HCT116 (cell line): ENCODE data around the gene TMEM35B. TPM values are rescaled to one million over a fixed set of nuclear protein-coding genes. Genes with fewer than 3 reads are reported as not detected.

ENCODE experiments used
- ATAC-seq: fragments of 200-7000 bp; cut with Tn5 transposase; 2 replicates; pipeline ENCODE4 v1.9.1; 2020; ENCODE audit warnings: mild to moderate bottlenecking, moderate library complexity
- BruUV-seq: library from RNA; stranded (reverse); fragments of 400-500 nt; replicated peaks from 2 replicates; lab custom pipeline; 2021; lab: Mats Ljungman, UMichigan
- CTCF ChIA-PET: fragments of 300-600 bp; sonication (Branson Sonifier 250); formaldehyde crosslinking; loops from one replicate; lab custom pipeline; 2021; ENCODE audit warnings: antibody characterized with exemption; lab: Charles Lee
- POLR2A ChIA-PET: fragments of 300-600, 350-600 bp; sonication (Branson Sonifier 250); formaldehyde crosslinking; loops from one replicate; lab custom pipeline; 2021; ENCODE audit warnings: antibody characterized with exemption; lab: Charles Lee
- RAD21 ChIA-PET, 2 experiments: fragments of 300-600 bp; sonication (Branson Sonifier 250); formaldehyde crosslinking; loops; one replicate each; lab custom pipeline; 2023; ENCODE audit warnings: low total read pairs in 2 of 2; ENCODE audit not compliant: uncharacterized antibody in 2 of 2, unreplicated experiment in 2 of 2, low non-redundant PET in 1 of 2; lab: Charles Lee
- DNase-seq: peaks from one replicate; pipeline ENCODE4 v3.0.0-alpha.2; 2010; ENCODE audit warnings: low read depth, low spot score
- H2AFZ ChIP-seq: fragments of 200-600 bp; shearing (Covaris generic), sonication (generic); 2 replicates; pipeline ENCODE4 v1.6.1; 2017; ENCODE audit warnings: low read depth, mixed run types, mixed read lengths, antibody characterized with exemption, low read length; ENCODE audit not compliant: poor library complexity, severe bottlenecking
- H3K27ac ChIP-seq: 2 replicates; pipeline ENCODE4 v1.5.1; 2012; ENCODE audit warnings: low read depth, low read length
- H3K27me3 ChIP-seq: fragments of 200-600 bp; sonication (generic); 2 replicates; pipeline ENCODE4 v1.6.1; 2016; ENCODE audit warnings: mixed run types, low read length, mixed read lengths; ENCODE audit not compliant: insufficient read depth
- H3K36me3 ChIP-seq, 2 experiments: fragments of 200-500 bp in 1 of 2; fragments of 200-600 bp in 1 of 2; sonication (Bioruptor generic) in 1 of 2; sonication (generic) in 1 of 2; 2 replicates each; pipeline versions ENCODE4 v1.5.1 to v1.6.1; 2014 to 2016; ENCODE audit warnings: low read length in 2 of 2, inconsistent platforms in 1 of 2, mixed read lengths in 1 of 2, mixed run types in 1 of 2; ENCODE audit not compliant: insufficient read depth in 2 of 2, control insufficient read depth in 1 of 2
- H3K4me1 ChIP-seq, 2 experiments: fragments of 200-600 bp in 1 of 2; sonication (generic) in 1 of 2; 2 replicates each; pipeline versions ENCODE4 v1.5.1 to v1.6.1; 2012 to 2017; ENCODE audit warnings: low read length in 2 of 2, inconsistent platforms in 1 of 2, mild to moderate bottlenecking in 1 of 2, mixed read lengths in 1 of 2, mixed run types in 1 of 2, moderate library complexity in 1 of 2; ENCODE audit not compliant: insufficient read depth in 2 of 2, control insufficient read depth in 1 of 2
- H3K4me2 ChIP-seq: fragments of 200-600 bp; sonication (generic); 2 replicates; pipeline ENCODE4 v1.6.1; 2017; ENCODE audit warnings: mixed run types, low read length, mixed read lengths
- H3K4me3 ChIP-seq, 2 experiments: fragments of 200-600 bp in 1 of 2; sonication (generic) in 1 of 2; replicated peaks in 1 of 2; 2 replicates each; pipeline ENCODE4 v1.5.1; 2011 to 2016; ENCODE audit warnings: low read length in 2 of 2, control low read depth in 1 of 2, low read depth in 1 of 2, mild to moderate bottlenecking in 1 of 2, mixed read lengths in 1 of 2, mixed run types in 1 of 2
- H3K79me2 ChIP-seq: fragments of 200-600 bp; sonication (generic); 2 replicates; pipeline ENCODE4 v1.6.1; 2017; ENCODE audit warnings: mild to moderate bottlenecking, mixed run types, low read length, moderate library complexity, mixed read lengths; ENCODE audit not compliant: insufficient read depth
- H3K9ac ChIP-seq: fragments of 200-600 bp; sonication (generic); 2 replicates; pipeline ENCODE4 v1.6.1; 2016; ENCODE audit warnings: low read length, mixed read lengths
- H3K9me2 ChIP-seq: fragments of 200-600 bp; sonication (generic), shearing (Covaris generic); 2 replicates; pipeline ENCODE4 v1.6.1; 2017; ENCODE audit warnings: mixed run types, mild to moderate bottlenecking, moderate library complexity; ENCODE audit not compliant: insufficient read depth
- H3K9me3 ChIP-seq, 2 experiments: fragments of 200-500 bp in 1 of 2; fragments of 200-600 bp in 1 of 2; sonication (Bioruptor generic) in 1 of 2; sonication (generic) in 1 of 2; 2 replicates each; pipeline ENCODE4 v1.6.1; 2014 to 2017; ENCODE audit warnings: low read length in 2 of 2, mixed read lengths in 2 of 2, inconsistent platforms in 1 of 2, low read depth in 1 of 2, mild to moderate bottlenecking in 1 of 2, mixed run types in 1 of 2, moderate library complexity in 1 of 2; ENCODE audit not compliant: control insufficient read depth in 1 of 2, insufficient read depth in 1 of 2
- H4K20me1 ChIP-seq: fragments of 200-600 bp; sonication (generic), shearing (Covaris generic); 2 replicates; pipeline ENCODE4 v1.6.1; 2017; ENCODE audit warnings: mixed run types, mild to moderate bottlenecking, moderate library complexity; ENCODE audit not compliant: insufficient read depth
- CBX3 ChIP-seq: IDR thresholded peaks from 2 replicates; pipeline ENCODE4 v1.6.1; 2012; ENCODE audit warnings: low read depth
- CTCF ChIP-seq, 3 experiments: fragments of 200-600 bp in 1 of 3; sonication (generic) in 1 of 3; IDR thresholded peaks in 2 of 3; conservative IDR thresholded peaks in 1 of 3; 2 replicates each; pipeline ENCODE4 v1.5.1; 2012 to 2017; ENCODE audit warnings: low read depth in 2 of 3, low read length in 2 of 3, antibody characterized with exemption in 1 of 3, borderline replicate concordance in 1 of 3, control low read depth in 1 of 3, mild to moderate bottlenecking in 1 of 3, mixed read lengths in 1 of 3, mixed run types in 1 of 3, moderate library complexity in 1 of 3; ENCODE audit not compliant: insufficient read depth in 1 of 3
- EZH2 ChIP-seq: fragments of 200-600 bp; sonication (generic); IDR thresholded peaks from 2 replicates; pipeline ENCODE4 v1.6.1; 2017; ENCODE audit warnings: antibody characterized with exemption, mixed run types
- EZH2phosphoT487 ChIP-seq: fragments of 200-600 bp; IDR thresholded peaks from 2 replicates; pipeline ENCODE4 v1.6.1; 2018; ENCODE audit warnings: antibody characterized with exemption, borderline replicate concordance
- JUND ChIP-seq: IDR thresholded peaks from 2 replicates; pipeline ENCODE4 v1.6.1; 2012
- POLR2AphosphoS5 ChIP-seq: IDR thresholded peaks from 2 replicates; pipeline ENCODE4 v1.6.1; 2011; ENCODE audit warnings: mild to moderate bottlenecking, low read depth, low read length, moderate library complexity
- RAD21 ChIP-seq: IDR thresholded peaks from 2 replicates; pipeline ENCODE4 v1.6.1; 2012; ENCODE audit warnings: low read depth, mild to moderate bottlenecking
- SP1 ChIP-seq: IDR thresholded peaks from 2 replicates; pipeline ENCODE4 v1.6.1; 2012; ENCODE audit warnings: low read depth
- intact Hi-C: fragments of 100-400 bp; cut with micrococcal nuclease; formaldehyde crosslinking; loops from 2 replicates; pipeline ENCODE4 v1.10.0; 2022
- total RNA-seq: library from RNA; stranded (reverse); gene quantifications from one replicate; pipeline ENCODE4 v1.2.1, GENCODE V29; 2021; ENCODE audit not compliant: unreplicated experiment
- TF ChIP-seq, protein P1 (sequence below): IDR thresholded peaks from 2 replicates; pipeline ENCODE4 v1.6.1; 2012; ENCODE audit warnings: low read depth
- TF ChIP-seq, protein P2 (sequence below): IDR thresholded peaks from 2 replicates; pipeline ENCODE4 v1.6.1; 2011; ENCODE audit warnings: mild to moderate bottlenecking, low read length, moderate library complexity; ENCODE audit not compliant: insufficient replicate concordance; ENCODE audit errors: extremely low read depth

The TMEM35B gene
- total RNA-seq, 1 experiment from 2014 or later: 14.6 TPM

- TF ChIP-seq CTCF (IDR thresholded peaks at IDR 0.05 in 2 of 3, conservative IDR thresholded peaks at IDR 0.05 in 1 of 3; ENCODE audit: borderline replicate concordance in 1 of 3, insufficient read depth in 1 of 3, low read depth in 2 of 3, low read length in 2 of 3) (no peak), CBX3 (no peak), SP1 (no peak), EZH2 (no peak), POLR2AphosphoS5 (no peak)
- TF ChIP-seq, protein P1, sequence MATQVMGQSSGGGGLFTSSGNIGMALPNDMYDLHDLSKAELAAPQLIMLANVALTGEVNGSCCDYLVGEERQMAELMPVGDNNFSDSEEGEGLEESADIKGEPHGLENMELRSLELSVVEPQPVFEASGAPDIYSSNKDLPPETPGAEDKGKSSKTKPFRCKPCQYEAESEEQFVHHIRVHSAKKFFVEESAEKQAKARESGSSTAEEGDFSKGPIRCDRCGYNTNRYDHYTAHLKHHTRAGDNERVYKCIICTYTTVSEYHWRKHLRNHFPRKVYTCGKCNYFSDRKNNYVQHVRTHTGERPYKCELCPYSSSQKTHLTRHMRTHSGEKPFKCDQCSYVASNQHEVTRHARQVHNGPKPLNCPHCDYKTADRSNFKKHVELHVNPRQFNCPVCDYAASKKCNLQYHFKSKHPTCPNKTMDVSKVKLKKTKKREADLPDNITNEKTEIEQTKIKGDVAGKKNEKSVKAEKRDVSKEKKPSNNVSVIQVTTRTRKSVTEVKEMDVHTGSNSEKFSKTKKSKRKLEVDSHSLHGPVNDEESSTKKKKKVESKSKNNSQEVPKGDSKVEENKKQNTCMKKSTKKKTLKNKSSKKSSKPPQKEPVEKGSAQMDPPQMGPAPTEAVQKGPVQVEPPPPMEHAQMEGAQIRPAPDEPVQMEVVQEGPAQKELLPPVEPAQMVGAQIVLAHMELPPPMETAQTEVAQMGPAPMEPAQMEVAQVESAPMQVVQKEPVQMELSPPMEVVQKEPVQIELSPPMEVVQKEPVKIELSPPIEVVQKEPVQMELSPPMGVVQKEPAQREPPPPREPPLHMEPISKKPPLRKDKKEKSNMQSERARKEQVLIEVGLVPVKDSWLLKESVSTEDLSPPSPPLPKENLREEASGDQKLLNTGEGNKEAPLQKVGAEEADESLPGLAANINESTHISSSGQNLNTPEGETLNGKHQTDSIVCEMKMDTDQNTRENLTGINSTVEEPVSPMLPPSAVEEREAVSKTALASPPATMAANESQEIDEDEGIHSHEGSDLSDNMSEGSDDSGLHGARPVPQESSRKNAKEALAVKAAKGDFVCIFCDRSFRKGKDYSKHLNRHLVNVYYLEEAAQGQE: no peak
Measured at GRCh38 chr1:34994878-34995277, 9.7 kb upstream of the TMEM35B start (continued).

- Histone ChIP-seq H2AFZ (no peak overlapping the region), H4K20me1 (no peaks in the 10 kb centered on the region), H3K9me2 (no peaks in the 10 kb centered on the region), H3K27ac (no peak overlapping the region), H3K9ac (no peak overlapping the region), H3K4me2 (no peak overlapping the region), H3K79me2 (no peaks in the 10 kb centered on the region; the same call in 1 of the 2 replicates), H3K4me3 (no peak overlapping the region), H3K36me3 (peaks cover 0 to 3% of the 10 kb centered on the region in 2 experiments; a peak in 1 of 4 replicates), H3K9me3 (no peaks in the 10 kb centered on the region), H3K4me1 (peaks cover 11 to 12% of the 10 kb centered on the region in 2 experiments; a peak in 3 of 4 replicates), H3K27me3 (no peaks in the 10 kb centered on the region)
- ChIA-PET CTCF (no interaction called here), POLR2A (no interaction called here), RAD21 (no interaction called here)
- no TSS peak for BruUV-seq
- no peak for ATAC-seq
- no peak for DNase-seq
- TF ChIP-seq, protein P1: no peak
- TF ChIP-seq EZH2phosphoT487: no peak
- TF ChIP-seq, protein P2, sequence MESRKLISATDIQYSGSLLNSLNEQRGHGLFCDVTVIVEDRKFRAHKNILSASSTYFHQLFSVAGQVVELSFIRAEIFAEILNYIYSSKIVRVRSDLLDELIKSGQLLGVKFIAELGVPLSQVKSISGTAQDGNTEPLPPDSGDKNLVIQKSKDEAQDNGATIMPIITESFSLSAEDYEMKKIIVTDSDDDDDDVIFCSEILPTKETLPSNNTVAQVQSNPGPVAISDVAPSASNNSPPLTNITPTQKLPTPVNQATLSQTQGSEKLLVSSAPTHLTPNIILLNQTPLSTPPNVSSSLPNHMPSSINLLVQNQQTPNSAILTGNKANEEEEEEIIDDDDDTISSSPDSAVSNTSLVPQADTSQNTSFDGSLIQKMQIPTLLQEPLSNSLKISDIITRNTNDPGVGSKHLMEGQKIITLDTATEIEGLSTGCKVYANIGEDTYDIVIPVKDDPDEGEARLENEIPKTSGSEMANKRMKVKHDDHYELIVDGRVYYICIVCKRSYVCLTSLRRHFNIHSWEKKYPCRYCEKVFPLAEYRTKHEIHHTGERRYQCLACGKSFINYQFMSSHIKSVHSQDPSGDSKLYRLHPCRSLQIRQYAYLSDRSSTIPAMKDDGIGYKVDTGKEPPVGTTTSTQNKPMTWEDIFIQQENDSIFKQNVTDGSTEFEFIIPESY: no peak
- TF ChIP-seq JUND: no peak
- no peak for TF ChIP-seq RAD21
- intact Hi-C loops: no loop called here
Measured at GRCh38 chr1:34988581-34988980, 3.4 kb upstream of the TMEM35B start.
